G401.6 (cell line): ENCODE measurements around the gene OBI1.

Experiments
- FAIRE-seq: peaks from 2 replicates; lab custom pipeline; 2012; peaks lifted over from hg19 to GRCh38; lab: Jason Lieb, UNC

Gene OBI1

DNA sequence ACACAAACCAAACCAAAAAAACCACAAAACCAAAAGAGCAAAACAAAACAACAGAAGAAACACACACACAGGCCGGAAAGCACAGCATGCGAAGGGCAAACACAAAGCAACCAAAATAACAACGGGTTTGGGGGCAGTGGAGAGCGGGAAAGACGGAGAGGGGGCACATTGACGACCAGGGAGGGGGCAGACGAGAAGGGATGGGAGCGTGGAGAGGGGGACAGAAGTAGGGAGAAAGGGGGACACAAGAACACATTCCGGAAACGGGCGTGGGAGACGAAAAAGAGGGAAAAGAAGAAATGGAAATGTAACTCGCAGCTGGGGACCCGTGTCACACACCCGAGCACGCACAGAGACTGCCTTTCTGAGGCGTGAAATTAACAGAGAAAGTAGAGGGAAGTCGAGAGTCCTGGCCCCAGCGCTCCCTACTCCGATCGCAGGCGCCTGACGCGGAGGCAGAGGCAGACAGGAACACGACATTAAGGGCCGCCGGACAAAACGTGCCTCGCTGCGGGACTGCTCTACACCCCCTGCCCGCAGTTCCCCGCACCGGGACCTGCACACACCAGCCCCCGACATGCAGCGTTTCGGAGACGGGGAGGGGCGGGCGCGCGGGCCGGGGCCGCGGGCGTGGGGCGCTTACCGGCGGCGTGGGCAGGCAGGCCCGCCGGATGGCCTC lies 56.3 kb downstream of the OBI1 start:
- no peak for FAIRE-seq

DNA sequence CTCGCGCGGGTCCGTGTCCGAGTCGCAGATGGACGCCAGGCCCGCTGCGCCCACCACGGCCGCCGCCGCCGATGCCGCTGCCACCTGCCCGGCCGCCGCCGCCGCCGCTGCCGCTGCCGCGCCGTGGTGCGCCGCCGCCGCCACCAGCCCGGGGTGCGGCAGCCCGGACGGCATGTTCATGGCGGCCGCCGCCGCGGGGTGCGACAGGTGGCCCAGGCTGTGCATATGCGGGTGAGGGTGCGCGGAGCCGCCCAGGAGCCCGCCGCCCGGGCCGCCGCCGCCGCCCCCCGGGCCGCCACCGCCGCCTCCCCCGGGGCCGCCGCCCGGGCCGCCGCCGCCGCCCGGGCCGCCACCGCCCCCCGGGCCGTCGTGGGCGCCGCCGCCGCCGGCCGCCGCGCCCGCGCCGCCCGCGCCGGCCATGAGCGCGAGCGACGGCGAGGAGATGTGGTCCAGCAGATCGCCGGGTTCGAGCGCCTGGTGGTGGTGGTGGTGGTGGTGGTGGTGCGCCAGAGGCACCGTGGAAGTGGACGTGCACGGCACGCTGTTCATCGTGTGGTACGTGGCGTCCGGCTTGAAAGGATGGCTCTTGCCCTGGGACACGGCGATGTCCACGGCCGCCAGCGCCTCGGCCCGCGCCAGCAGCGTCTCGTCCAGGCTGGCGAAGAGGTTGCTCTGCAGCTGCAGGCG lies 56.9 kb downstream of the OBI1 start:
- FAIRE-seq = no peak

DNA sequence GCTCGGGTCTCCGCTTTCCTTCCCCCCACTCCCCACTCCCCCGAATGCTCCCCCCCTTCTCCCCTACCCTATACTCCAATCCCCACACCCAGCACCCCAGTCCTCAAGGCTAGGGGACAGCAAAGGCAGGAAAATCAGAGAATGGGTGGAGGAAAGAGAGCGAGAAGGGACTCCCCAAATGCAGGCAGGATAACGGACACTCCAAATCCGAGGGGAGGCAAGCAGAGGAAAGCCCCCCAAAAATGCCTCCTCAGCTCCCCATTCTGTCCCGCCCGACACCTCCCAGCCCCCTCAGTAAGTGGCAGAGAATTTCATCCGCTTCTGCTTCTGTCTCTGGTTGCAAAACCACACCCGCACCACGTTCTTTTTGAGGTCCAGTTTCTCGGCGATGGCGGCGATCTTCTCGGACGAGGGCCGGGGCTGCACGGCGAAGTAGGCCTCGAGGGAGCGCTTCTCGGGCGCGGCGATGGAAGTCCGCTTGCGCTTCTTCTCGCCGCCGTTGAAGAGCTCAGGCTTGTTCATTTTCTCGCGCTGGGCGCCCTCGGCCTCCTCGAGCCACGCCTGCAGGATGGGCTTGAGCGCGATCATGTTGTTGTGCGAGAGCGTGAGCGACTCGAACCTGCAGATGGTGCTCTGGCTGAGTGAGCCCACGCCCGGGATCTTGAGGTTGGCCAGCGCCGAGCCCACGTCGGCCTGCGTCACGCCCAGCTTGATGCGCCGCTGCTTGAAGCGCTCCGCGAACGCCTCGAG lies 57.7 kb downstream of the OBI1 start:
- FAIRE-seq = no peak

DNA sequence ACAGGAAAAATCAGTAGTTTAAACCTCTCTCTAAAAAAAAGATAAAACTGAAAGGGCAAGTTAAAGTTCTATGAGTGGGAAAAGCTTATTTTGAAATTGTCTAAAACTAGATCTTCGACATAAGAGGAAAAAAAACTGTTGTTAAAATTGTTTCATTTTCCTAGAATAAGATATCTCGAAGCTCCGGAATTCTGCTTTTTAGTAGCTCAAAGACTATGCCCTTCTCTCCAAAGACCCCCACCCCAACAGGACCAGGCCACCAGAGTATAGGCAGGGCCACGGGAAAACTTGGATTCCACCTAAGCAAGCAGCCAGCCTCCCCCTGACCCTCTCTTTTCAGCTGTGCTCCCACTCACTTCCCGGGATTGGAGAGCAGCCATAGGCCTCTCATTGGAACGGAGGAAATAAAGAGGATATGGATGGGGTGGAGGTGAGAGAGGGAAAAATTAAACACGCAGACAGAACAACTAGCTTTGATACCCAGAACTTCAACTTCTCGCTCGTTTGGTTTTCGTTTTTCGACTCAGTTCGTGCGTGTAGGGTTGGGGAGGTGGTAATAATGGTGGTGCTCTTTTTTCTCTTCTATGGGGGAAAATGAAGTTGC lies 58.6 kb downstream of the OBI1 start:
- no peak for FAIRE-seq

DNA sequence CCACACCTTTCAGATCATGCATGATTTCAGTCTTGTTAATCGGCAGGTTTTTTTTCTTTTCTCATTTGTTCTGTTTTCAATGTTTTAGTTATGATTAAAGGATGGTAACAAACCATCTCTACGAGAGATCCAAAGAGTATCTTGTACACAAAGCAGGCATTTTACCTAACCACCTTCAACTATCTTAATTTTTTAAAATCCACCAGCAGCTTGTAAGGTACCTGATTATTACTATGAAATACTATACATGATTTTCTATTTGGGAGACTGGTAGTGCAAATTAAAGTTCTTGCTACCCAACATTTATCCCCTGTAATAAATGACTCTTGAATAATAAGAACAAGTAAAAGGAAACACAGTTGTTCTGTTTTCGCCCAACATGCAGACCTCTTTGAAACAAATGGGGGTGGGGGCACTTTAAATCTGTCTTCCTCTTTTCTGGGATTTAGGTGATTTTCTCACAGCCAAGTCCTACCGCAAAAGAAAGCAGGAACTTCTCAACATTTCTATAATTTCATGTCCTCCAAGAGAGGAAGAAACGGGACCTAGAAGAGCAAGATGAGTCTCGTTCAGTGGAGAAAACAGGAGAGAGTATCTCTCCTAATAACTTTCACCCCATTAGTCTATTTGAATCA lies 59.2 kb downstream of the OBI1 start:
- FAIRE-seq = no peak

DNA sequence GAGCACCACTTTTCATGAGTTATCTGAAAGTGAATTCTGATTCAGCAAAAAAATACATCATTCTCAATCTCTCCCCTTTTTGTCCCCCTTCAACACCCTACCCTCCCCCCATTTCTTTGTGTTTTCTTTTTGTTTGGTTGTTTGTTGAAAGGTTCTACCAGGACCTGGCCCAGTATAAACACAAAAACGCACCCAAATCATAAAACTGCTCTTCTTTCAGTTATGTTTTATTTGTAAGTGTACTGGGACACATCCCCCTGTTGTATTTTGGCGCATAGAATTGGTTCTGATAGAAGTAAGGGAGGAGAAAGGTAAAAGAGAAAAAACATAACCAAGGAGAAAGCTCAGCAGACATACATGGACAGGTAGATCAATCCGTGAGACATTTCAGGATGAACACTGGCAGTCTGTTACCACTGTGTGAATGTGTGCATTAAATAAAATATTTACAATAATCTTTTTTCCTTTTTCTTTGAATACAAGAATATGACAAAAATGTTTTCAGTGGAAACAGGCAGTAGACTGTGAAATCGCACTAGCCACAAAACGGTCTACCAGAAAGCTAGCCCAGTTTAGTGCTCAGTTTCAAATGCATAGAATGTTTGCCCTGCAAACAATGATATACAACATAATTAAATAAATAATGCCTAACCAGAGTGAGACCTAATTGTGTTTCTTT lies 59.9 kb downstream of the OBI1 start:
- no peak for FAIRE-seq

DNA sequence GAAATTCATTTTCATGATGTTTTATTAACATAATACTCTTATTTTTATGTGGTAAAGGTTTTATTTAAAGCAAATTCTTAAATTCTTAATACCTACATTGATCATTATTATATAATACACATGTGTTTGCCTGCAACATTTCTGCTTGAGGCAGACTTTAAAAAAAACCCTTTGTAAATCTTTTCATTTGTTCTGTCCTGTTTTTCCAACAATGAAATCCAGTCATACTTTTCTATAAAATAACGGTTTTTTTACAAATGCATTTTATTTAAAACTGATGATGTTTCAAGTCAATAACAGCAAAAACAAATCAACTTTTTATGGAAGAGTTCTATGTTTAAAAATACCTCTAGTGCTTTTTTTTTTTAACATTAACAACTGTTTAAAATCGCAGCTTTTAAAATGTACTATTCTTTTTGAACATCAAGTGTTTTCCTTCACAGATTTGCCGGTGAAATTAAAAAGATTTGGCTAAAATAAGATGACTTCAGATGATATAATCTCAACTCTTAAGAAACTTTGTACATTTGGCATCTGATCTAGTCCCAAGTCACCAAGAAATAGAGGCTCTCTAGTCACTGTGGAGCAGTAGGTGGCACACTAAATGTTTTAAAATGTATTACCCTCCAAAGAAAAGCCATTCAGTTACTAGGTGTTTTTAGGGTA lies 60.7 kb downstream of the OBI1 start:
- FAIRE-seq = no peak

DNA sequence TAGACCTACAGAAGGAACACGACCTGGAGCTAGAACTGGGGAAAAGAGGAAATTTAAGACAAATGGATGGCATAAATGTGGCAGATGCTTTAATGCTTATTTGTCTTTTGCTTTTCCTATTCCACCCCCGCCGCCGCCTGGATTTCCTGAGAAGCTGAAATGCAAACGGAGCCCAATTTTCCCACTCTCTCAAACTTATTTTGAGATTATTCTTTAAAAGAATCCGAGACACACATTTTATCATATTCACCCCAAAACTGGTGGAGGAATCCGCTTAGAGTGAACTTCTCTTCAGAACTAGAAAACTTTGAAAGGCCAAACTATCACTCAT lies 61.4 kb downstream of the OBI1 start:
- FAIRE-seq = no peak

DNA sequence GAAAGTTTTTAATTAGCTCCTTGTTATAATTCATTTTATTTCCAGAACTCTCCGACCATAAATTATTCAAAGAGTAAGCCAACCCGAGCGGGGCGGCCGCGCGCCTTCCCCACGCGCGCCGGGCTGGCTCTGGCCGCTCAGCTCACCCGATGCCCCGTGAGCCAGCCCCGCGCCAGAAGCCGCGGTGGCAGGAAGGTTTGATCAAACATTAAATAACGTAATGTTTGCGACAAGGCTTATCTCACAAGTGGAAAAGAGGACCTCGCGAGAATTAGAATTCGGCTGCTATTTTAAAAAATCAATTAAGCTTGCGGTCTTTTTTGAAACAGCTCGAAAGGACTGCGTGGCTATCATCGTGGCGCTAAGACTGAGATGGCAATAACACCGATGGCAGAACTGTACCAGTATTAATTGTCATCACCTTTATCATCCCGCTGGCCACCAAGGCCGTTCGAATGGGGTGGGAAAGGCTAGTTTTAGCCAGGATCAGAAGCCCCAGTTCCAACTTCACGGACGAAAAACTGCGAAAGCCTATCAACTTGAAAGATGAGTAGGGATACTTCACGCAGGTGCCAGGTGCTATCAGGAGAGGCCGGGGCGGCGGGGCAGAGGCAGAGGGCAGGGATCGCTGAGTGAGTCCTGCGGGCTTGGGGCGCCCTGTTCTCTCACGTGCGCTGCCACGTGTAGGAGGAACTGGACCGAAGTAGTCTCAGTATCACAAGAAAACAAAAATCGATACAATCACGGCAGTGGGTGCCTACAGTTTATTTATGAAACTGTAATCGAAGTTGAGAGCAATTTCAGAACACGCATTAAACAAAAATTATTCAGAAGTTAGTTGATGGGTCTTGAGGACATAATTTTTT lies 62.0 kb downstream of the OBI1 start:
- no peak for FAIRE-seq

DNA sequence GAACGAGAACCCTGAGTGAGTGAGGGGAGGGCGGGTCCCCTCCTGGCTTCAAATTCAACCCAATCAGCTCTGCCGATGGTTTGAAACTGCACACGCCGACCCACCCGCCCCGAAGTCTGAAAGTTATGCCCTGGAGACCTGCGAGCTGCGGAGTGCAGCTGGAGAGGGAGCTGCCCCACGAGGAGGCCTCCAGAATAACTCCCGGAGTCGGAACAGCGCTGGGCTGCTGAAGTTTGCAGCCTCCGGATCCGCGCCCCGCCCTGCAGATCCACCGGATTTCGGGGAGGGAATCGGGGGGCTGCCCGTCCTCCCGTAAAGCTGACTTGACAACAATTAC lies 62.6 kb downstream of the OBI1 start:
- FAIRE-seq = no peak

DNA sequence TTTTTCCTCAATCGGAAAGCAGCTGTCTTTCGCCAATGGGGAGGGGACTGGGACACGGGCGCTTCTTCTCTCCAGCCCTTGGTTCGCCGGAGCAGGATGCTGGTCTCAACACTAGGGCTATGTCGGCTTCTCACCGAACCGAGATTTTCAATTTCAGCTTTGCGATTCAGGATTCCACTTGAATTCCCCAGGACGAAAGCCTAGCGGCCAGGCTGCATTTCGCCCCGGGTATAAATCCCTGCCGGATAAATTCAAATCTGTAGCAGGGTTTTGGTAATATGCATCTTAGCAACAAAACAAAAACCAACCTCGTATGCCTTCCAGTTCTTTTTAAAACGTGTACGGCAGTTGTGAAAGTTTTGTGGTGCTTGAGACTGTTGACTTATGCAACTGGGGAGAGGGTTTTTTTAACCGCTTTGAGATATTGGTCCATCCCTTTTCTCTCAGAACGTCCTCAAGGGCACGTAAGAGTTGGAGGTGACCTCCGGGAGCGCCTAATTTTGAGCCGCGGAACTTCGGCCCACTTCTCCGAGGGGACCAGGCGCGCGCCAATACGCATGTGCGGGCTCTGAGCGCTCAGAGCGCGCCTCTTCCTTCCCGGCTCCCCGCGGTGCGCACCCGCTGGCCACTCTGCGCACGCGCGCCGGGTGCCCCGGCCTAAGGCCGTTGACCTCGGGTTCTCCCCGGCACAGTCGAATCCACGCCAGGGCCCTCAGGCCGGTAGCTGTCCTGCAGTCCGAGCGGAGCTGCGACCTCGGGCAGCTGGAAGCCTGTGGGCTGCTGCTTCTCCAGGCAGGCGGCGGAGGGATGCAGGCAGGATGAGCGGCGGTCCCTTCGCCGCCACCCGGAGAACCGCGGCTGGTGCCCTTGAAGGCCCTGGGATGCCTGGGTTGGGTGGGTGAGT lies 63.2 kb downstream of the OBI1 start:
- no peak for FAIRE-seq

DNA sequence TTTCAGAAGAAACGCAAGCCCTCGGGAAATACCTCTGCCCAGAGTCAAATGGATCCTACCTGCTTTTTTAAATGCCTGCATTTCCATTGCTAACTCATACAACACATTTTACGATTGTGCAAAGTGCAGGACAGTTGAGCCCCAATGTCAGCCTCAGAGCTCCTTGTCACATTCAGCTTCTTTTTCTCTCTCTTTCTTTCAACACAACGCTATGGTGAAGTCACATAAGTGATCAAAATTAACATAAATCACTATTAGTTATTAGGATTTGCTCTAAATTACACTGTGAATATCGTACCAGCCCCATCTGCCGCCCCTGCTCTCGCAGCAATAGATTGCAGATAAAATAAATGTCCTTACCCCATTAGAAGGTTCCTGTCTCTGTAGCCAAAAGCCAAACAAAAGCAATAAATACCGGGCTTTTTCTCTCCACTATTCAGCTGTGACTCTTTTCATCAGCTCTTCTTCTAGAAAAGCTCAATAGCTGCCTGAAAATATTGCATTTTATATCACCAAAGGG lies 64.4 kb downstream of the OBI1 start:
- FAIRE-seq = no peak

DNA sequence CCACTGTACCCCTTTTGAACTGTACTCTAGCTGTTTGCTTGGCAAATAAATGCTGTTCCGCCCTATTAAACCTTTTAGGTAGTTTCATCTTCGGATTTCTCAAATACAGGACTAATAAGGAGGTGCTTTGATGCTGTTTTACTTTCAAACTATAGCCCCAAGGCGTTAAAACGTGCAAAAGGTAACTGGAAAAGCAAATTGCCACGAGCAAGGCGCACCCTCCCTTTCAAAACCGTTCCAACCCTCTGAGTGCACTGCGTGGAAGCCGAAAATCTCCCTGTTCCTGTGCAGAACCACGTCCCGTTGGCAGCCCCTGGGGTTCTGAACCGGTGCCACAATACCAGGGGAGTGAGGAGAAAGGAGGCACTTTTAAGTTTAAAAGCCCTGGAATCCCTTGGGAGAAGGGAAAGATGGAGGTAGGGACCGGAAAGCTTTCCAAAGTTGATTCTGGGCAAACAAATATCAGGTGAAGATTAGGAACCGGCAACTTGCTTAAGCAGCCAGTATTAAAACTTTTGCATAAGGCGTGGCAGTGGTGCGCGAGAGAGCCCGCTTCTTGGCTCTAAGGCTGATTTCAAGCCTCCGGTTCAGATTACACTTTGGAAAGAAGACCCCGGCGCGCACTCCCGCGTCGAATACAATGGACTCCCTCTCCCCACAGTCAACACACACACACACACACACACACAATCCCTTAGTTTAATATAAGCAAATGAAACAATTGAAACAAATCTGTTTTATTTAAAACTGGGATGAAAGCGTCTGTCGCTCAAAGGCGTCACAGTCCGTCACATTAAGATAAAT lies 65.1 kb downstream of the OBI1 start:
- no peak for FAIRE-seq

DNA sequence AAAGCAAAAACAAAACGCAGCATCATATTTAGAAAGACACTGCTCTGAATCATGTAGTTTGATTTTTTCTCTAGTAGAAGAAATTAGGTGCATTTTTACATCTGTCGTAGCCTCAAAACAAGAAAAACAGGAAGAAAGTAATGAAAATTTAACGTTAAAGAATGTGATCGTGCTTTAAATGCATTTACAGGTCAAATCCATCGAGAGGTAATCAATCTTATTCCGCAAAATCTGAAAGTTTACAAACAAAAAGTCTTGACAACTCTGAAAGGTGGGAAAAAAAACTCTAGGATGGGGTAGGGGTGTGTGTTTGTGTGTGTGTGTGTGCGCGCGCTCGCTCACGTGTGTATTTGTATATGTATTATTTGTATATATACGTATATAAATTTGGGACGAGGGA lies 65.8 kb downstream of the OBI1 start:
- no peak for FAIRE-seq

DNA sequence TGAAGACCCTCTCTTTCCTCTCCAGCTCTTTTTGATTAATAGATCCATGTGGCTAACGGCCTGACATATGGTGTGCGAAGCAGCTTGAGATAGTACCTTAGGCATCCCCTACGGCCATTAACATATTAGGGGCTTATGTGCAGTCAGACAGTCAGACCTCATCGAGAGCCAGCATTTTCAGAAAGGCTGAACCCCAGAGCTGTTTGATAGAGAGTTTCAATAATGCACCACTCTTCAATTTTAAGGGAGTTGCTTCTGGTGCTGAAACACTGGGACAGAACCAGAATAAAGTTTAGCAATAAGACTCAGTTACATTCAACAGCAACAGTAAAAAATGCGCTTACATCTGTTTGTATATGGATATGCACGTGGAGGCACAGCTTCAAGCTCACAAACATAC lies 66.4 kb downstream of the OBI1 start:
- no peak for FAIRE-seq

DNA sequence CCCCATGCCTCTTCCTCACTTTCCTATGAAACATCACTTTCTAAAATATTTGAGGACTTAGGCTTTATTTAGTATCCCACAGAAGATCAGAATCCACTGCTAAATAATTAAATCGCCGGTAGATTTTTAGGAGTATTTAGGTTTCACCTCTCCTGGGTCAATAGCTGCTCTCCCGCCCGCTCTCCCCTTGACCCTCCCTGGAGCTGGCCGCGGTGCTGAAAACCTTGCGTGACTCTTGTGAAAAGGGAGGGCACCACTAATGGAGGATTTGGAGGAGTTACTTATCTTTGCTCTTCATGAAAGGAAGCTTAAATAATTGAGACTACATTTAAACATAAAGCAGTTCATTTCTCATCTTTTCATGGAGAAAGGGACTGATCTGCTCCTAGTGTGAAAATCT lies 69.7 kb downstream of the OBI1 start:
- FAIRE-seq = no peak

DNA sequence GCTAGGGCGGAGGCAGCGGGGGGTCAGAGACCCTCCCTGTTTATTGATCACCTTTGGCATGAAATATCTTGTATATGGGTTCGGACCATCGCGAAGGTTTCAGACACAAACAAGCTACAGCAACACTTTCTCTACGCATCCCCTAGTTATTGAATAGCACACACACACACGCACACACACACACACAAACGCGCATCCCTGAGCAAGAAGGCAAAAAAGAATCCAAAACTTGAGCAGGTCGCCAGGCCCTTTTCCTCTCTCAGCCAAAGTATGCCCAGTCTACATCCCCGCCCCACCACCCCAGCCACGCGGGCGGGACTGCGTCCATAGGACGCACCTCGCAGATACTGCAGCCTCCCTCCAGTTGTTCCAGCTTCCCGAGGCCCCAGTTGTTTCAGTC lies 71.6 kb downstream of the OBI1 start:
- no peak for FAIRE-seq

DNA sequence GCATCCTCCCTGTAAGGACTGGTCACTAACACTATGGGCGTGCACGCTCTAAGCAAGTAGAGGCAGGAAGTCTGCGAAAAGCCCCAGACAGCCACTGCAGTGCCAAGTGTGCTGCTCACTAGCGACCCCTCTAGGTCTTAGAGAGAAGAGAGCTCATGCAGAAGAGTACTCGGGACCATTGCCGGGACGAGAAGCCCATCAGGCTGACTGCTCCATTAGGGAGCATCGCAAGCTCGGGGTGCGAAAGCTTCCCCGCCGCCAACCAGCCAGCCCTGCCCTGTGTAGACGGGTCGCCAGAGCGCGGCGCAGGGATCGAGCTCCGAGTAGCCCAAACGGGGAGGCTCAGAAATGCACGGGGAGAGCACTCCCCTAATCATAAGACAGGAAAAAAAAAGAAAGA lies 72.2 kb downstream of the OBI1 start:
- no peak for FAIRE-seq

DNA sequence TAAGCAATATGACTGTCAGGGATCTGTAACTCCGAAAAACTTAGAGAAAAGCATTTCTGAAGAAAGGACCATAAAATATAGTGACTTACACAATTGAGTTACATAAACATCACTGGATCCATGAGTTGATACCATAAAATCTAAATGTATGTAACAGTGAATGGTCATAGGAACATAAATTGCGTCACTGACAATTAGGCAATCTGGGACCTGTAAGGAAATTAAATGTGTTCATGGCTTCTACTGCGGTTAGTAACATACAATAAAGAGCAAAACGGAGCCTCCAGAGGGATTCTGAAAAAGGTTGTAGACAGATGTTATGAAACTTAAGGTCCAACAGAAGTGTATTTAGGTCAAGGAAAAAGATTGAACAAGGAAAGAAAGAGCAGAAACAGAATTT lies 82.7 kb downstream of the OBI1 start:
- no peak for FAIRE-seq
